GM19372 (cell line): ENCODE data around the gene TPBGL.

Source experiments
- ATAC-seq: cut with Tn5 transposase; IDR thresholded peaks from one replicate; pipeline ENCODE4 v1.9.1; 2021; ENCODE audit warnings: mild to moderate bottlenecking, low read depth, moderate library complexity; ENCODE audit not compliant: unreplicated experiment

Gene TPBGL

DNA sequence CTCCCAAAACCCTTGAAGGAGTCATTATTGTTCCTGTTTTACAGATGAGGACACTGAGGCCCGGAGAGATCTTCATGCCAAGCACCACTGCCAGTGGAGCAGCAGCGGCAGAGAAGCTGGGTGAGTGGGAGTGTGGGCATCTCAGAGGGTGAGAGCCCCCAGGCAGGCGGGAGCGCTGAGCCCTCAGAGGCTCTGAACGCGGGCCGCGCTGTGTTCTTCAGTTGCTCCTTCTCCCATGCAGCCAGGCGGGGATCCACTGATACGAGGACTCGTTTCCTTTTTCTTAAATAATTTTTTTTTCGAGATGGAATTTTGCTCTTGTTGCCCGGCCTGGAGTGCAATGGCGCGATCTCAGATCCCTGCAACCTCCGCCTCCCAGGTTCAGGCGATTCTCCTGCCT, 47.0 kb downstream of the TPBGL start:
- ATAC-seq: no peak

DNA sequence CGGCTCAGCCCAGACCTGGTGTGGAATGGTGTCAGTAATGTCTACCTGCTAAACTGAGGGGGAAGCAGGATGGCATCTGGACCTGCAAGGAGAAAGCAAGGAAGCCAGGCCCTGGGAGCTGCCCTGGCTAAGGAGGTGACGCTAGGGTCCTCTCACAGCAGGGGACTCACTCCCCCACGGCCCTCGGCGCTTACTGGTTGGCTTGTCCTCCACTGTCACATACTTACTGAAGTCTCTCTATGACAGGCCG, 48.9 kb downstream of the TPBGL start:
- no peak for ATAC-seq

DNA sequence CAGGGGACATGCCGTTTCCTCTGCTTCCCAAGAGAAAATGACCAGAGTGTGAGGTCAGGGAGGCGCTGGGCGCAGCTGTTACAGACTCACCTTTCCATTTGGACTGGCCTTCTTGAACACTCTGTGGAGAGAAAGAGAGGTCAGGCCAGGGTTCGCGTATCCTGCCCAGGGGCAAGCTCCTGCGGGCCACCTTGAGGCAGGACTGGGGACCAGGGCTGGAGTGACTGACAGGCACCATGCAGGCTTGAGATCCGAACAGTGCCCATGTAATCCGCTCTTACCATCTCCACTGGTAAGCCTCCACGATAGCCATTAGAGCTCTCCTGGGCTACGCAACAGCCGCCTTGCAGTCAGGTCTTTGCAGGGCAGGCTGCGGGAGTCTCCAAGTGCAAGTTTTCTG, 49.3 kb downstream of the TPBGL start:
- no peak for ATAC-seq

DNA sequence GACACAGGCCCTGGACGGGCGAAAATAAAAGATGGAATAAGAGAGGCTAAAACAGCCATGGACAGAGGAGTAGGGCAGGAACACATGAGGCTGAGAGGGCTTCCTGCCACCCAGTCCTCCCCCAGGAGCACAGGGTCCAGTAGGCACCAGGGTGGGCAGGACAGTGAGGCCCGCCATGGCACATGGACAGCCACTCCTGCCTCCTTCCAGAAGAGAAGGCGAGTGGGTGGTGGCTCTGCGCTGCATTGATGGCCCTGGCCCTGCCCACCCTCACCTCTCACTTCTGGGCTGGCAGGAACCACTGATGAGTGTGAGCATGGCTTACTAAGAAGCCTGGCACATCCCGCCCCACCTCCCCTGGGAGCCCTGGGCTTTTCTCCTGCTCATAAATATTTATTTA, 51.2 kb downstream of the TPBGL start:
- no peak for ATAC-seq

DNA sequence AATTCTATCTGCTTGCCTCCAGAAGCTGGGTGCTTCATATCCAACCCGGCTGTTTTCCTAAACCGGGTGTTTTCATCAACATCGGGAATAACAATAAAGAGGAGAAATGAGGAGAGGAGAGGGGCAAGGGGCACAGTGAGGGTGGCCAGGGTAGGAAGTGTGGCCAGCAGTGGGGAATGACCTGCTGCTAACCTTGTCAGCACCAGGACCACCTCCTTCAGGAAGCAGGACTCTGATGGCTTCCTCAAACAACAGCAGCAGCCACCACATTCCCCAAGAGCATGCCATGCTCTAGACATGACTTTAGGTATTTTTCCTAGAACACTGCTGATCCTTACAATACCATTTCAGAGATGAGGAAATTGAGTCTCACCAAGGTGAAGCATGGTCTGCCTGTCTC, 52.4 kb downstream of the TPBGL start:
- no peak for ATAC-seq
